ENCODE measurements around the gene GH1.
A peak's percentile ranks its signal among the peaks of the same experiment; 100 is the strongest.
"Not testable (repeated sequence)": the region's sequence is repeated elsewhere in the genome, so short reads cannot be mapped to it uniquely, and the experiment has no call there.

The GH1 gene
- 0 reads per million in 3 experiments for total RNA-seq

DNA sequence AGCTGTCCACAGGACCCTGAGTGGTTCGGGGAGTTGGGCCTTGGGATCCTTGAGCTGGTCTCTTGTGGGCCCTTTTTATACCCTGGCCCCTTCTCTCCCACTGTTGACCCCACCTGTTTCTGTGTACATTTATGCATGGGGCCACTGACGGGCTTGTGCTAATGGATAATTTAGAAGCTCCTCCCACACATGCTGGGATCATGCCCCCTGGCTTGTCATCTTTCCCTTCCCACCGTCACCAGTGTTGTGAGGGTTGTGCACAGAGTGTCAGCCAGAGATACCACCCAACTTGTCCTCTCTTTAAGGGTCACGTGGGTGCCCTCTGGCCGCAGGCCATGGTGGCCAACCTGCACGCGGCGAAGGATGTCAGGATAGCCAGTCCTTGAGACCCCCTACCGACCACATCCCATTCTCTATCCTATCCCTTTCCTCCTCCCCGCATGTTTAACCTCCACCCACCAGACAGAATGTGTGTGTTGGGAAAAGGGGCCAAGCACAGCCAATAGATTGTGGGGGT lies at the start of gene GH1:
Gene GH1, minus strand, starts transcription at position 51 of the 517 bp plus-strand sequence. CDS start 63 bp downstream, outside the sequence.
- not testable (repeated sequence) for DNase-seq

DNA sequence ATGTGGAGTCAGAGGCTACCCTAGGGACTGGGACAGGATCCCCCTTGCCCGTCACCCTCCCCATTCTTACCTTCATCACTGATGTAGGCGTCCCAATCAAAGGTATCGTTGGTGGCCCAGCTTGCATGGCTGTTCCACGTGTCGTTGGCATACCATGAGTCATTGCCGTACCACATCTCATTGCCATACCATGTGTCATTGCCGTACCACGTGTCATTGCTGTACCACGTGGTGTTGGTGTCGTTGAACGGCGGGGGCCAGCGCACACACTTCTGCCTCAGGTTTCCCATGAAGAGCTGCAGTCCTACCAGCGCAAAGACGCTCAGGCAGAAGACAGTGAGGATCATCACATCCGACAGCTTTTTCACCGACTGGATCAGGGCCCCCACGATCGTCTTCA lies 49.3 kb upstream of the GH1 start:
- DNase-seq, result no peak

DNA sequence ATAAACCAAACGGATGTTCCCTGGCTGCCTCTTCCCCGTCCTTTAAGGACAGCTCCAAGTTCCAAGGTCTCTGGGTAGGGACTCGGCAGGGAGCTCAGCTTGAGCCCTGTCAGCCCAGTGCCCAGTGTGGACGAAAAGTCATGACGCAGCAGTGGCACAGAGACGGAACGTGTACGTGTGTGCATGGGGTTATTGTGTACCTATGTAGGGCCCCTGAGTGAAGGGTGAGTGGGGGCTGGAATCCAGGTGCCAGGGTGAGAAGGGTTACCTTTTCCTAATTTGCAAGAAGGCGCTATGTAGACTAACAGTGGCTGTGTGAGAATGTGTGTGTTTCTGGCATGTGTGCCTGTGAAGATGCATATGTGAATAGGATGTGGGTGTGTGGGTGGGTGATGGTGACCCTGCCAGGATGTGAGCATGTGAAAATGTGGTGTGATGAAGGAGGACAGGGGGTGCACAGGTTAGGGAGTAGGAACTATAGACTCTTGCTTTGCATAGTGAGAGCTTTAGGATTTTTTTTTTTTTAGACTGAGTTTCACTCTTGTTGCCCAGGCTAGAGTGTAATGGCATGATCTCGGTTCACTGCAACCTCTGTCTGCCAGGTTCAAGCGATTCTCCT lies 48.1 kb upstream of the GH1 start:
- DNase-seq, result peak; percentile 42

DNA sequence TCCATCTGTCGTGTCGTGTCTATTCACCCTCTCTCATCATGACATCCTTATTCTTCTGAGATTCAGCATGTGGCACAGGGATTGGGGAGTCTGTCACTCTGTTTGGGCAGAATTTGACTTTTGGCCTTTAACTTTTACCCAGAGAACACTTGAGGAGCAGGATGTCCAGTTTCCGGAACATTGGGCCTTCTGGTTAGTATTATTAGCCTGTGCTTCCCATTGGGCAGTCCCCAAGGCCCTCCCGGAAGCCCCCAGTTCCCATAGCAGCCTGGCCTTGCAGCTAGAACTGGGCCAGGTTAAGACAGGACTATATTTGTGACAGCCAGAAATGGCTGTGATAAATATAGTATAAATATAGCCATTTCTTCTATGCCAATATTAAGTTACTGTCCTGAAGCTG lies 44.5 kb upstream of the GH1 start:
- no peak for DNase-seq

DNA sequence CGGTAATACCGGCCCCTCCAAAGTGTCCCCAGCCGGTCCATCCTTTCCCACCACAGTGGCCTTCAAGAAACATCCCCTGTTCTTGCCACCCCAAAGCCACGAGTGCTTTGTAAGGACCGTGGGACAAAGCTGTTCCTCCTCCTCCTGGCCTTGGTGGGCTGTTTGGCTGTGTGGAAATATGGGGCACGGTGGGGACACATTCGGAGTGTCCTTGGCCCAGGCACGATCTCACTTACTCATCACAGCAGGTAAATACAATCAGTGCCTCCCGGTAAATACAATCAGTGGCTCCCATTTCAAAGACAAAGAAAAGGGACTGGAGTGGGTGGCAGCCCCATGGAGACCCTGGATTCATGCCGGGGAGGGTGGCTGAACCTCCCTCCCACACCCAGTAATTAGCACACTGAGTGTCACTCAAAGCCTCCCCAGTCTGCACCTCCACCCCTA lies 43.7 kb upstream of the GH1 start:
- no peak for DNase-seq

DNA sequence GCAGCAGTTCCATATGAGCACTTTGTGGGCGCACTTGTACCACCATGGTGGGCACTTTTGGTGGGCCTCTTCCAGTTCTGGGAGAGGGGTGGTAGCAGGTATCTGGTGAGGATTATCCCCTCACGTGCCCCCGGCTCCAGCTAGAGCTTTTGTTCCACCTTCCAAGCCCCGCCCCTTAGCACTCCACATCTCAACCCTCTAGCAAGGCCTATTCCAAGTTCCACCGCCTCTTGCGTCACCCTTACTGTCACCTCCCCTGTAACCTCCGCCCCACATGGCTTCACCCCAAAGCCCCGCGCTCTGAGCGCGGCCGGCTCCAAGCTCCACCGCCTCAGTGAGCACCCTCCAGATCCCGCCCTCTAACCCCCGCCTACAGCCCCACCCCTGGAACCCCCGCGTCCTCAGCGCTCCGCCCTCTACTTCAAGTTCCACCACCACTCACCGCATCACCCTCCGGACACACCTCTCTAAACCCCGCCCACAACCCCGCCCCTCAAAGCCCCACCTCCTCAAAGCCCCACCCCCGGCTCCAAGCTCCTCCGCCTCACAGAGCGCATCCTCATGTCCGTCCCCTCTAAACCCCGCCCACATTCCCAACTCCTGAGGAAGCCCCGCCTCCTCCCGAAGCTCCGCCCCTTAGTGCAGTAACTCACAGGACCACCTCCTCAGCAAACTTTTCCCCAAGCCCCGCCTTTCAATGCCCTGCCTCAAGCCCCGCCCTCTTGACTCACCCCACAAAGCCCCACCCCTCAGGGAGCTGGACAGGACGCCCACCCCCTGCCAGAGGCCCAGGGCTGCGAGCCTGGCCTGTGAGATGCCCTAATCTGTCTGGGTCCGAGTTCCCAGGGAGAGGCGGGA lies 42.9 kb upstream of the GH1 start:
- DNase-seq, result peak; percentile 17

DNA sequence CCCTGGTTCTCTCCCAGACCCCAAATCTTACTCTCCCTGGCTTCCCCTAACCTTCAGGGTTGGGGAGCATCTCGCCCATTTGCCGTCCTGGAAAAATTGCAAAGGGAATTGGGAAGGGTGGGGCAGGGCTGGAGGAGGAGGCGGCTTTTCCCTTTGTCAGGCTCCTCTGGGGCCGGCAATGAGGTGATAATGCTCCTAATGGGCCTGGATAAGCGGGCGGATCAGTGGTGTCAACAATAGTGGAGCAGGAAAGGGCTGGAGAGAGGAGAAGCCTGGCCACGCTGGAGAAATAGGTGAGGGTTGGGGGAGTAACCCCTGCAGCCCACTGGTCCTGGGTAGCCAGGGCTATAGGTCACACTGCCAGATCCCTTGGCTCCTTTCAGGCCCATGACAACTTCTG lies 41.8 kb upstream of the GH1 start:
- DNase-seq, result no peak

DNA sequence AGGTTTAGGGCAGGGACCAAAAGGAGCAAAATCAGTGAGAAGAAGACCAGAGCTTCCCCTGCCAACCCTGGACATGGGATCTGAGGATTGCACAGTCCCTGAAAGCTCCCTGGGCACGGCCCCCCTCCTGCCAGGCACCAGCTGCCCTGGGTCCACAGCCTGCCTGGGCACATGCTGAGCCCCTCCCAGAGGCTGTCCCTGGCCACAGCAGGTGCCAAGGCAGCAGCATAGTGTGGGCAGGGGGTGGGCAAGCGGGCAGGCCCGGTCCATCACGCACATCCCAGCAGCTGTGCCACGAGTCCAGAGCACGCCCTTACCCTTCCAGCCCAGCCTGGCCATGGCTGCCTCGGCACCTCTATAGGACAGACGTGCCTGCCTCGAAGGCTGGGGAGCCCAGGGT lies 41.4 kb upstream of the GH1 start:
- DNase-seq, result no peak

DNA sequence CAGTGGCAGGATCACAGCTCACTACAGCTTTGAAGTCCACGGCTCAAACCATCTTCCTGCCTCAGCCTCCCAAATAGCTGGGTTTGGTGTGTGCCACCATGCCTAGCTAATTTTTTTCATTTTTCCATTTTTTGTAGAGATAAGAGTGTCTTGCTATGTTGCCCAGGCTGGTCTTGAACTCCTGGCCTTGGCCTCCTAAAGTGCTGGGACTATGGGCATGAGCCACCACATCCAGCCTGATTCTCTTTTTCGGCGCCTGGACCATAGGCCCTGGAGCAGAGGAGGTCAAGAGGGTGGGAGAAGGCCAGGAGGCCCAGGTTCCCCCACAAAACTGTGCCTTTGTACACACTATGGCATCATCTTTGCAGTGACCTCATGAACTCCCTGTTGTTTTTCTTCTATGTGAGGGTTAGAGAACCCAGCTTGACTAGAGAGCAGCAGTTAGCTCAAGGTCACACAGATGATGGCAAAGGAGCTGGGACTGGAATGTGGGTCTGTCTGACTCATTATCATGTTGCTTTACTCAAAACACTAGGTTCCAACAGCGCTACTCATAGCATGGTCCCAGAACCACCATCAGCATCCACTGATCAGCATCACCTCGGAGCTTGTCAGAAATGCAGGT lies 37.8 kb upstream of the GH1 start:
- DNase-seq, result no peak

DNA sequence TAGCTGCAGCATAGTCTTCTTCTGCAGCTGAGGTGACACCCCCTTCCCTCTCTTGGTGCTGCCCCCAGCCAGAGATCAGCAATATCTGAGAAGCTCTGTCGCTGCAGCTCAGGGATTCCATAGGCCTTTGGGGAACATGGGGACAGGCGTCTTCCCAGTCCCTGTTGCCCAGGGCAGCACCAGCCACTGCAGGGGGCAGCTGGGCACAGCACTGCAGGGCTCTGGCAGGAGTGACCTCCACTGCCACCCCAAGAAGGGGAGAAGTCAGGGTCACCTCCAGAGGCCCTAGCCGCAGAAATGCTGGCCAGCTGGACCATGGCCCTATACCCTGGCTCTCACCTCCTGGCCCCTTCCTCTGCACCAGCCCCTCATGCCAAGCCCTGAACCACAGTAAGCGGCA lies 37.2 kb upstream of the GH1 start:
- DNase-seq, result no peak

DNA sequence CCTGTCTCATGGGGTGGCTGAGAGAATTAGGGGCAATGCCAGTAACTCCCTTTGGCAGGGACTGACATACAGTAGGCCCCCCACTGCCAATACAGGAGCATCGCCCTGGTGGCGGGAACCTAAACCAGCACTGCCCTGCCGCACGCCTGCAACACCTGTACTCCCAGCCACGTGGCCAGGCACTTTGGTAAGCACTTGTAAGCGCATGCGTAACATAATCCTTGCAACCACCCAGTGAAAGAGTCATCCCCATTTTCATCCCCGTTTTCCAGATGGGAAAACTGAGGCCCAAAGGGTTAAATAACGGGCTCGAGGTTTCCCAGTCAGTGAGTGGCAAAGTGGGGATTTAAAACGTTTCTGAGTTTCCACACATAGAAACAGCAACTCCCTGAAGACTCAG lies 36.6 kb upstream of the GH1 start:
- DNase-seq, result no peak

DNA sequence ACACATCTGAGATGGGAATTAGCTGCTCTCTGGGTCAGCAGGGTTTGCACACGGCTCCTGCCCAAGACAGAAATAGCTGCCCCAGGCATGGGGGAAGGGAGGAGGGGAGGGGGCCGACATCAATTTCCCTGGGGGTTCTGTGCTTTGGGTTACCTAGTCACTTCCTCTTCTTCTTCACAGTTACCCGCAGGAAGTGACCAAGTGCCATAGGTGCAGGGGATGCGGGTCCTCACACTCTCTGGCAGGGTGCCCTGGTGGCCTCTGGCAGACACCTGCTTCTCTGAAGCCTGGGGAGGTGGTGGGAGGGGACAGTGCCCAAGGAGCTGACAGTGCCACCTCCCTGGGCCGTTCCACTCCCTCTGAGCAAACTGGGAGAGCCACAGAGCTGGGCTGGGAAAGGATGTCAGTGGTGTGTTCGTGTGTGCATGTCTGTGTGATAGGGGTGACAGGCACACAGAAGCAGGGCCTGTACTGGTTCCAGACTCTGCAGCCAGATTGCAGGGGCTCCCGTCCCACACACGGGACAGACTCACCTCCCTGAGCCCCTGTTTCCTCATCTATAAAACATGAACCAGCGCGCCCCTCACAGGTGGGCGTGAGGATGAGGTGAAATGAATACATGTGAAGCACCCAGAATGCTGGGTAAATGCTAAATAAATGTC lies 35.9 kb upstream of the GH1 start:
- DNase-seq, result peak; percentile 13

DNA sequence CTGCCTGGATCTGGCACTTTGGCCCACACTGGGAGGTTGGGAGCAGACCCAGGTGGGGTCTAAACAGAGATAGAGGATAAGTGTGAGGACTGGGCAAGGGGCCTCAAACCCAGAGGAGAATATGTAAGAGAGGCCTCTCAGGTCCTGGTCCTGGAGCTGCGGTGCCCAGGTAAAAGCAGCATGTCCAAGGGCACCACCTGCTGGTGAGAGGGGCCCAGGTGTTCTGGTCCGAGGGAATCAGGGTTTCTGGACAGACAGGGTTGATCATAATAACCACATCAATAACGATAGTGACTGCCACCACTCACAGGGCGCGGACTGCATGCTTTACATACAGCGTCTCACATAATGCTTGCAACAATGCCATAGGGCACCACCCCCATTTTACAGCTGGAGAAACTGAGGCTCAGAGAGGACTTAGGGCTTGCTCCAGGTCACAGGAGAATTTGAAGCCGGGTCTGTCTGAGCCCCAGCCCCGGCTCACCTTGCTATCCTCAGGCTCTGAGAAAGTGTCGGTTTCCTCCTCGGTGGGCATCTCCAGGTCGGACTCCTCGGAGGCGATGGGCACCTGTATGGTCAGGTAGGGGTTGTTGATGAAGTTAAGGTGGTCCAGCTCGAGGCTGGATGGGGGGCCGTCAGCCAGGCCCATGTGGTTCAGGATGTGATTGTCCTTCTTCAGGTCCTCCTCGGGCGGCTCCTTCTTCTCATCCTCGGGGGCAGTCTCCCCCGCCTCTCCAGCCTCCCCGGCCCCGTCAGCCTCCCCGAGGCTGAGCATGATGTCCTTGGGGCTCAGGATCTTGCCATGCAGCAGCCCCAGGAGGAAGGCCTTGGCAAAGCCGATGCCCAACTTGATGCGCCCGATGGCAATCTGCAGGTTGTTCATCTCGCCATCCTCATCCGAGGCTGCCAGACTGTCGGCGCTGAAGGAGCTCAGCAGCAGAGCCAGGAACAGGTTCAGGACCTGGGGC lies 32.6 kb upstream of the GH1 start:
- peak; percentile 14 for DNase-seq

DNA sequence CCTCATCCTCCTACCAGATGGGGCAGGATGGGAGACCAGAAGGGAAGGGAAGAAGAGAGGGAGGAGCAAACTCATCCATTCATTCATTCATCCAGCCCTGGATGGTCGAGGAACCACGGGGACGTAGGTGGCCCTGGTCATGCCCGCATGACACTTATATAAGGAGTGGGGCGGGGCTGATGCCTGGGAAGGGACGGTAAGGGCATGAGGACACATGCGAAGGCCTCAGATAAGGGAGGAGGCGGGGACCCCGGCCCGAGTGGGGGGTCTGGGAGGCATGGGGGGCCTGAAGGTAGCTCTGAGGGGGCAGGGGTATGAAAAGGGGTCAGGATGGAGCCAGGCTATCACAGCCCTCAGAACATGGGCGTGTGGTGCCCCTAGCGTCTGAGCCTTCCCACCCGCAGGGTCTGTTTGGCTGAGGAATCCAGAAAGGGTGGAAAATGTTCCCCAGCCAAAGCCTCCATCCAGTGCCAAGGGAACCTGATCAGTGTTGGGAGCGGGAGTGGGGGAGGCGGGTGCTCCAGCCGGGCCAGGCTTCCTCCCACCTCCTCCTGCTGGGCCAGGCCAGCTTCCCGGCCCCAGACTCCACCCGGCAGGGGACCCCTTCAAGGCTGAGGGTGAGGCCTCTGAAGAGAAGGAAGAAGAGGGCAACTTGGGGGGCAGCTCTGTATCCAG lies 31.1 kb upstream of the GH1 start:
- DNase-seq, result no peak

DNA sequence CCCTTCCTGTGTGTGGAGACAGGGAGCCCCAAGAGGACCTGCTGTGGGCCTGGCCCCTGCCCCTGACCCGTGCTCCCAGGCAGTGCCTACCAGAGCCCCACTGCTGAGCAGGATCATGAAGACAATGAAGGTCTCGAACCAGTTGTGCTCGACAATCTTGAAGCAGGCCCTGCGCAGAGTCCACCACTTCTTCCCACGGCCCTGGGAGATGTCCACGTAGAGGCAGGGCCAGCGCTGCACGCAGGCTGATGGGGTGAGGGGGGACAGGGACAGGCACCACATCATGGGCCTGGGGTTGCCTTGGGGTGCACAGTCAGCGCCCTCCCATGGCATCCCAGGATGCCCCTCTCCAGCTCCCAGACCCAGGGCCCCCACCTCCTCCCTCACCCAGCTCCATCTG lies 29.9 kb upstream of the GH1 start:
- no peak for DNase-seq

DNA sequence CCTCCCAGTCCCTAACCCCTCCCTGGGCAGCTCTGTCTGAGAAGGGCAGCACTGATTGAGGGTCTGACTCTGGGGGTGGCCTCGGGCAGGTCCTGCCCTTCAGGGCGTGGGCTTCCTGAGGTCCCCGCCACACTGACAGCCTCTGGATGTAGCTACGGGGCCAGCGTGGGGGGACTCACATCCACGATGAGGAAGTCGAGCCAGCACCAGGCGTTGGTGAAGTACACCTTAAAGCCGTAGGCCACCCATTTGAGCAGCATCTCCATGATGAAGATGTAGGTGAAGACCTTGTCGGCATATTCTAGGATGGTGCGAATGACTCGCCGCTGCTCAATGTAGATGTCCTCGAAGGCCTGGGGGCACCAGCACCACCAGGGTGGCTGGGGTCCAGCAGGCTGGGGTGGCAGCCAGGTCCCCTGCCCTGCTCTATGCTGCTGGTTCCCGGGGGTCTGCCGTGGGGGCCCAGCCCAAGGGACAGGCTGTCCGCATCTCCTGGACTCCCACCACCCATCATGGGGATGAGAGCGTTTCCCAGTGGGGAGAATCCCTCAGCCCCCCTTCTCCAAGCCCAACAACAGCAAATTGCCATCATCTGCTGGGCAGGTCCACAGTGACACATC lies 29.2 kb upstream of the GH1 start:
- DNase-seq, result no peak

DNA sequence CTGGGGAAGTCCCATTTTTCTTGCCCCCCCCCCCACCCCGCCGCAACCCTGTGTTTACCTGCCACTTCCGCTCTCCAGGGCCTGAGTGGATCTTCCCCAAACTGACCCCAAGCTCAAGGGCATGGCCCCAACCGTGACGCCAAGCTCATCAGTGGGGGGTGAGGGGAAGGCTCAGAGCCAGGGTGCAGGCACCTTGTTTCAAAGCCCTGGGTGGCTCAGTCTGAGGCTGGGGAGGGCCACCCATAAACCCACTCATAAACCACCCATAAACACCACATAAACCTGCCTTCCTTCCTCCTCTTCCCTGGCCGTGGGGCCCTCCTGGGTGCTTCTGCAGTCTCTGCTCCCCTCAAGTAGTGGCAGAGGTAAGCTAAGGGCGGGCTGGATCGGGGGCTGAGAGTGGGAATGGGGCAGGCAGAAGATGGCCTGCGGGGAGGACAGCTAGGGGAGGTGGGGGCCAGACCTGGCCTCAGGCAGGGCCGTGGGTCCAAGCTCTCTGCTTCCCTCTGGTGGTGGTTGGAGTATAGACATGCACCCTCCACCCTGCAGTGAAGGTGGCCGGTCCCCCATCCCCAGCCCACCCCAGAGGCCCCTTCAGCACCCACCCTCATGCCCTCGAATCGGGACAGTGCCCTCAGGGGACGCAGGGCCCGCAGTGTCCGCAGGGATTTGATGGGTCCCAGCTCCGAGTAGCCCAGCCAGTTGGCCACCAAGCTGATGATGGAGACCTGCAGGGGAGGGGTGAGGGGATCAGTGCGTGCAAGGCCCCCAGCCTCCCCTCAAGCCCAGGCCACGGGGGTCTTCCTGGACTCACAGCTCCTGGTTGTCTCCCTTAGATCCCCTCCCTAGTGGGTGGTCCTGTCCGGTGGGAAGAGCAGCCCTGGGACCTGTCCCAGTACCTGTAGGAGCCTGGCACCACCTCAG lies 28.1 kb upstream of the GH1 start:
- DNase-seq, result peak; percentile 61

DNA sequence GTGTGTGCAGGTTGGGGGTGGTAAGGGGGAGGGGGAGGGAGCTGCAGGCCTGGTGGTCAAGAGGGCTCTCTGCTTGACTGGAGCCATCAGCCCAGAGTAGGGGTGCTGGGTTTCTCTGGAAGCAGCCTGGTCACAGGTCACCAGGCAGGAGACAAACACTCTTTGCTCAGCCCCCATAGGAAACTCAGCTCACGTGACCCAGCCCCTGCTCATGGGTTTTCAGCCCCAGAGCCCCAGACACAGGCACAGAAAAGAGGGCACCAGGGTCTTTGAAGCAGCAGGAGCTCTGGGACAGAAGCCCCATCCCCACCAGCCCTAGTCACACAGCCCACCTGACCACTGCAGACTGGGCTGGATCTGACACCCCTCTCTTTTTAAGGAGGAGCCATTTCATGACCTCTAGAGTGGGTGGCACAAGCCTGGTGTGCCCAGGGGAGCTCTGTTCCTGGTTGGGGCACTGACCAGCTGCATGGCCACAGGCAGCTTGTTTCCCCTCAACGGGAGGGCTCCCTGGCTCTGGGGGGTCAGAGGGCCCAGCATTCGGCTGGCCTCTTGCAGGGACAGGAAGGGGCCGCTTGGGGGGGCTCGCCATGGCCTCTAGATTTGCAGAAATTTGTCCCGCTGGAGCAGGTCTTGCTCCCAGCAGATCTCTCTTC lies 27.3 kb upstream of the GH1 start:
- no peak for DNase-seq
